Measurements from ENCODE around the gene APOL3. TPM values are rescaled to one million over a fixed set of nuclear protein-coding genes. Genes with fewer than 3 reads are reported as not detected.

APOL3 gene
- total and polyA plus RNA-seq, 11 donors, result 16.9 to 103 (median 24.5) TPM

GRCh38 chr22:36171941-36172340 lies 11.4 kb upstream of the APOL3 start:
- no peaks in the 10 kb centered on the region for H3K36me3 ChIP-seq
- ATAC-seq, result no peak
- peaks cover 0 to 4% (median 0%) of the 10 kb centered on the region in 12 donors for H3K9me3 ChIP-seq
- no peak for DNase-seq
- no peaks in the 10 kb centered on the region for H3K4me1 ChIP-seq
- no peaks in the 10 kb centered on the region for H3K27me3 ChIP-seq
- H3K27ac ChIP-seq, result no peak overlapping the region
- TF ChIP-seq, protein P1, sequence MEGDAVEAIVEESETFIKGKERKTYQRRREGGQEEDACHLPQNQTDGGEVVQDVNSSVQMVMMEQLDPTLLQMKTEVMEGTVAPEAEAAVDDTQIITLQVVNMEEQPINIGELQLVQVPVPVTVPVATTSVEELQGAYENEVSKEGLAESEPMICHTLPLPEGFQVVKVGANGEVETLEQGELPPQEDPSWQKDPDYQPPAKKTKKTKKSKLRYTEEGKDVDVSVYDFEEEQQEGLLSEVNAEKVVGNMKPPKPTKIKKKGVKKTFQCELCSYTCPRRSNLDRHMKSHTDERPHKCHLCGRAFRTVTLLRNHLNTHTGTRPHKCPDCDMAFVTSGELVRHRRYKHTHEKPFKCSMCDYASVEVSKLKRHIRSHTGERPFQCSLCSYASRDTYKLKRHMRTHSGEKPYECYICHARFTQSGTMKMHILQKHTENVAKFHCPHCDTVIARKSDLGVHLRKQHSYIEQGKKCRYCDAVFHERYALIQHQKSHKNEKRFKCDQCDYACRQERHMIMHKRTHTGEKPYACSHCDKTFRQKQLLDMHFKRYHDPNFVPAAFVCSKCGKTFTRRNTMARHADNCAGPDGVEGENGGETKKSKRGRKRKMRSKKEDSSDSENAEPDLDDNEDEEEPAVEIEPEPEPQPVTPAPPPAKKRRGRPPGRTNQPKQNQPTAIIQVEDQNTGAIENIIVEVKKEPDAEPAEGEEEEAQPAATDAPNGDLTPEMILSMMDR (IDR thresholded peaks at IDR 0.05), result no peak
- no peak for TF ChIP-seq POLR2A (IDR thresholded peaks at IDR 0.05)
- H3K4me3 ChIP-seq, result no peak overlapping the region
- 52 to 58% (median 57%) methylated on average over 3 of the region's 3 CpGs for WGBS, 4 donors
- intact Hi-C loops (cut with DNase I), result no loop called here

DNA sequence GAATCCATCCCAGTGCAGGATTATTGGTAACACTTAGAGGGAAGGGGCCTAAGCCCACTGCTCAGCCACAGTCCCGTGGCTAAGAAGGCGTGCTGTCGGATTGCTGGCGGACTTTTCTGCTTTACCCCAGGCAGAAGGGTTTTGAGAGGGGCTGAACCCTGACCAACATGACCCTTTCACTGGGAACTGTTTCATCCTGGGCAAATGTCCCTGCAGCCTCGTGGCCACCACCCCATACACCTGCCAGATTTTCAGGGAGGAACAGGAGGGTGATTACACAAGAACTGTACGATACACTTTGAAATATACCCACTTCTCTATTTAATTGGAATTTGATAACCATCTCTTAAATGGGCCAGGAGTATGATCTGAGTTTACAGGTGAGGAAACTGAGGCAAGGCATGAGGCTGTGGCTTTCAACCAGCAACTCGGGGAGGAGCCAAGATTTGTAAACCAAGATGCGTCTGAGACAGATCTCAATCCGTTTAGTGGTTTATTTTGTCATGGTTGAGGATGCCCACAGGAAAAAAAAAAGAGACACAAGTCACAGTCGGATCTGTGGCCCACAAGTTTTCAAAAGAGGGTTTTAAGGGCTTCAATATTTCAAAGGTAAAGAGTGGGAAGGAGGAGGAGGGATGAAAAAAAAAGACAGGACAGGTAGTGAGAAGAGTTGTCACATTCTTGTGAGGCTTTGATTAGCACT lies 6.1 kb upstream of the APOL3 start:
- ATAC-seq (no peak), DNase-seq (no peak)
- no peak overlapping the region for H3K27ac ChIP-seq
- no peaks in the 10 kb centered on the region for H3K36me3 ChIP-seq
- intact Hi-C loops (cut with DNase I), result no loop called here
- H3K27me3 ChIP-seq, result no peaks in the 10 kb centered on the region
- H3K4me3 ChIP-seq, result no peak overlapping the region
- WGBS, 4 donors, result 87 to 89% (median 88%) methylated on average over 10 of the region's 10 CpGs
- H3K4me1 ChIP-seq, result peaks cover 0 to 39% (median 2%) of the 10 kb centered on the region in 12 donors
- H3K9me3 ChIP-seq, result peaks cover 0 to 4% (median 0%) of the 10 kb centered on the region in 12 donors
- TF ChIP-seq, protein P1 (IDR thresholded peaks at IDR 0.05), result no peak
- no peak for TF ChIP-seq POLR2A (IDR thresholded peaks at IDR 0.05)

DNA sequence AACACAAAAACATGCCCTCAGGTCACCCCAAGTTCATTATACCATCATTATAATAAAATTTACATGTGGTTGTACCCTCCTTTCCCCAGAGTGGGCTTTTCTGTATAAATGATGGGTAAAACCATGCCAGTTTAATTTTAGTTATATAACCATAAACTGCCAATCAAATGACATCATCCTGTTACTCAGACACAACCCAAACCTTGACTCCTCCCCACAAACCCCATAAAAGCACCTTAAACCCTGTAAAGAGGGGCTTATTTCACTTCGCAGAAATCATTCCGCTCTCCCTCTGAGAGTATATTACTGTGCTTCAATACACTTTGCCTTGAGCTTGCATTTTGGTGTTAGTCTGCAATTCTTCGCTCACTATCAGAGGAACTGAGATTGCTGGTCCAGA lies 5.5 kb upstream of the APOL3 start:
- no peaks in the 10 kb centered on the region for H3K36me3 ChIP-seq
- ATAC-seq (no peak), DNase-seq (no peak)
- intact Hi-C loops (cut with DNase I), result no loop called here
- no peak for TF ChIP-seq POLR2A (IDR thresholded peaks at IDR 0.05)
- TF ChIP-seq, protein P1 (IDR thresholded peaks at IDR 0.05), result no peak
- H3K4me3 ChIP-seq, result no peak overlapping the region
- no peaks in the 10 kb centered on the region for H3K27me3 ChIP-seq
- peaks cover 0 to 45% (median 7%) of the 10 kb centered on the region in 12 donors for H3K4me1 ChIP-seq
- 95 to 100% (median 96%) methylated on average over 3 of the region's 3 CpGs for WGBS, 4 donors
- H3K9me3 ChIP-seq, result peaks cover 0 to 4% (median 0%) of the 10 kb centered on the region in 12 donors
- peak overlapping the region in 1 of 12 donors; percentile 91 for H3K27ac ChIP-seq

GRCh38 chr22:36165141-36165540 lies 4.6 kb upstream of the APOL3 start:
- WGBS, 4 donors, result 94 to 96% (median 95%) methylated on average over 2 of the region's 2 CpGs
- no peak for ATAC-seq

More at GRCh38 chr22:36165141-36165540, 4.6 kb upstream of the APOL3 start:
- Histone ChIP-seq H3K27ac (peak overlapping the region in 1 of 12 donors; percentile 91), H3K27me3 (no peaks in the 10 kb centered on the region), H3K36me3 (no peaks in the 10 kb centered on the region), H3K4me1 (peaks cover 0 to 50% (median 11%) of the 10 kb centered on the region in 12 donors), H3K4me3 (no peak overlapping the region), H3K9me3 (peaks cover 0 to 4% (median 0%) of the 10 kb centered on the region in 12 donors)
- intact Hi-C loops (cut with DNase I), result no loop called here
- DNase-seq, result no peak
- no peak for TF ChIP-seq POLR2A (IDR thresholded peaks at IDR 0.05)
- TF ChIP-seq, protein P1 (IDR thresholded peaks at IDR 0.05), result no peak

Data from heart left ventricle (tissue), 16 donors.